Measurements from ENCODE around the gene FBXW4. TPM values are rescaled to one million over a fixed set of nuclear protein-coding genes. Genes with fewer than 3 reads are reported as not detected.

Gene FBXW4
- total and polyA plus RNA-seq, 10 of the 15 experiments (the other 5 are each of a cell fraction or from before 2014, with no cell fraction given) = 5.7 to 42.0 (median 27.5) TPM

- TF ChIP-seq, protein P1, sequence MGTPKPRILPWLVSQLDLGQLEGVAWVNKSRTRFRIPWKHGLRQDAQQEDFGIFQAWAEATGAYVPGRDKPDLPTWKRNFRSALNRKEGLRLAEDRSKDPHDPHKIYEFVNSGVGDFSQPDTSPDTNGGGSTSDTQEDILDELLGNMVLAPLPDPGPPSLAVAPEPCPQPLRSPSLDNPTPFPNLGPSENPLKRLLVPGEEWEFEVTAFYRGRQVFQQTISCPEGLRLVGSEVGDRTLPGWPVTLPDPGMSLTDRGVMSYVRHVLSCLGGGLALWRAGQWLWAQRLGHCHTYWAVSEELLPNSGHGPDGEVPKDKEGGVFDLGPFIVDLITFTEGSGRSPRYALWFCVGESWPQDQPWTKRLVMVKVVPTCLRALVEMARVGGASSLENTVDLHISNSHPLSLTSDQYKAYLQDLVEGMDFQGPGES (IDR thresholded peaks at IDR 0.05) = no peak
Measured at GRCh38 chr10:101704331-101704730, 9.4 kb upstream of the FBXW4 start (continued).

DNA sequence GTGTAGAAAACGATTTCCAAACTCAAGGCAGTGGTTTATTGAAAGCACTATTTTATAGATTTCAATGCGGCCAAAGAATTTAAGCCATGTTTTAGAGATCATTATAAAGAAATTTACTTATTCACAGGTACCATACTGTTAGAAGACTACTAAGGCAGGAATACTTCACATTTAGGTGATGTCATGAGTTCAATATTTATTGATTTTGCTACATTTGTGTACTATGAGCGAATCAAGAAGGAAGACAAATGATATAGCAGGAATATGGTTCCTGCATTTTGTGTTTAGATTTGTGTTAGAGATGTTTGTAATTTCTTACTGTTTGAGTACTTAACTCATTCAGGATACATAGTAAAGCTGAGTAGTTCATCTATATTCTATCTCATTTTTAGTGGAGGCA, 1.7 kb upstream of the FBXW4 start:
- H3K9ac ChIP-seq (ENCODE audit: control insufficient read depth, insufficient read depth, low read length) = no peak overlapping the region

More for the DNA sequence above, 1.7 kb upstream of the FBXW4 start:
- WGBS (ENCODE audit: insufficient coverage, insufficient replicate concordance, low lambda C conversion rate, missing lambda C conversion rate) = 80% methylated on average over 3 of the region's 3 CpGs
- Histone ChIP-seq H2AFZ (ENCODE audit: control insufficient read depth, low read depth, low read length) (no peak overlapping the region), H3K4me2 (ENCODE audit: control insufficient read depth, insufficient read depth) (no peak overlapping the region; the same call in 1 of the 2 replicates), H3K27me3 (replicated peaks in 1 of 2; ENCODE audit: control insufficient read depth in 2 of 2, insufficient read depth in 2 of 2, low read length in 1 of 2) (no peaks in the 10 kb centered on the region), H3K27ac (ENCODE audit: control insufficient read depth, insufficient read depth) (no peak overlapping the region), H3K4me3 (no peak overlapping the region), H3K79me2 (ENCODE audit: control insufficient read depth, insufficient read depth, low read length) (peaks cover 49% of the 10 kb centered on the region), H3K9me3 (replicated peaks; ENCODE audit: control insufficient read depth, insufficient read depth, low read length) (no peaks in the 10 kb centered on the region), H3K36me3 (ENCODE audit: control insufficient read depth in 2 of 2, insufficient read depth in 2 of 2, low read length in 1 of 2) (no peaks in the 10 kb centered on the region), H4K20me1 (ENCODE audit: control insufficient read depth, insufficient read depth) (no peaks in the 10 kb centered on the region), H3K4me1 (ENCODE audit: control insufficient read depth, insufficient read depth, low read length) (peaks cover 6% of the 10 kb centered on the region)
- no TSS peak for BruUV-seq (replicated peaks)
- POLR2A ChIA-PET = no interaction called here
- ATAC-seq (no peak), FAIRE-seq (no peak), DNase-seq (ENCODE audit: low read depth, low spot score) (no peak)
- intact Hi-C loops (cut with micrococcal nuclease; ENCODE audit: unreplicated experiment) (no loop called here), in situ Hi-C loops (cut with MboI) (no loop called here)
- TF ChIP-seq TAF1 (IDR thresholded peaks at IDR 0.05; ENCODE audit: borderline replicate concordance, low read depth, low read length) = no peak
- TF ChIP-seq POLR2AphosphoS5 (IDR thresholded peaks at IDR 0.05; ENCODE audit: low read length) = no peak
- TF ChIP-seq RBBP5 (conservative IDR thresholded peaks at IDR 0.05) = no peak
- TF ChIP-seq, protein P2, sequence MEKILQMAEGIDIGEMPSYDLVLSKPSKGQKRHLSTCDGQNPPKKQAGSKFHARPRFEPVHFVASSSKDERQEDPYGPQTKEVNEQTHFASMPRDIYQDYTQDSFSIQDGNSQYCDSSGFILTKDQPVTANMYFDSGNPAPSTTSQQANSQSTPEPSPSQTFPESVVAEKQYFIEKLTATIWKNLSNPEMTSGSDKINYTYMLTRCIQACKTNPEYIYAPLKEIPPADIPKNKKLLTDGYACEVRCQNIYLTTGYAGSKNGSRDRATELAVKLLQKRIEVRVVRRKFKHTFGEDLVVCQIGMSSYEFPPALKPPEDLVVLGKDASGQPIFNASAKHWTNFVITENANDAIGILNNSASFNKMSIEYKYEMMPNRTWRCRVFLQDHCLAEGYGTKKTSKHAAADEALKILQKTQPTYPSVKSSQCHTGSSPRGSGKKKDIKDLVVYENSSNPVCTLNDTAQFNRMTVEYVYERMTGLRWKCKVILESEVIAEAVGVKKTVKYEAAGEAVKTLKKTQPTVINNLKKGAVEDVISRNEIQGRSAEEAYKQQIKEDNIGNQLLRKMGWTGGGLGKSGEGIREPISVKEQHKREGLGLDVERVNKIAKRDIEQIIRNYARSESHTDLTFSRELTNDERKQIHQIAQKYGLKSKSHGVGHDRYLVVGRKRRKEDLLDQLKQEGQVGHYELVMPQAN (conservative IDR thresholded peaks at IDR 0.05) = no peak
- no peak for TF ChIP-seq STAT1 (conservative IDR thresholded peaks at IDR 0.05)
- no peak for TF ChIP-seq CBX5 (IDR thresholded peaks at IDR 0.05; ENCODE audit: low read depth)
- no peak for TF ChIP-seq BACH1 (IDR thresholded peaks at IDR 0.05; ENCODE audit: borderline replicate concordance)
- TF ChIP-seq ZNF622 (IDR thresholded peaks at IDR 0.05) = no peak
- TF ChIP-seq MYB (IDR thresholded peaks at IDR 0.05; ENCODE audit: borderline replicate concordance, low read depth, low read length) = no peak
- TF ChIP-seq KAT2A (conservative IDR thresholded peaks at IDR 0.05; ENCODE audit: control insufficient read depth, low read depth, low read length) = no peak
- TF ChIP-seq, protein P3, sequence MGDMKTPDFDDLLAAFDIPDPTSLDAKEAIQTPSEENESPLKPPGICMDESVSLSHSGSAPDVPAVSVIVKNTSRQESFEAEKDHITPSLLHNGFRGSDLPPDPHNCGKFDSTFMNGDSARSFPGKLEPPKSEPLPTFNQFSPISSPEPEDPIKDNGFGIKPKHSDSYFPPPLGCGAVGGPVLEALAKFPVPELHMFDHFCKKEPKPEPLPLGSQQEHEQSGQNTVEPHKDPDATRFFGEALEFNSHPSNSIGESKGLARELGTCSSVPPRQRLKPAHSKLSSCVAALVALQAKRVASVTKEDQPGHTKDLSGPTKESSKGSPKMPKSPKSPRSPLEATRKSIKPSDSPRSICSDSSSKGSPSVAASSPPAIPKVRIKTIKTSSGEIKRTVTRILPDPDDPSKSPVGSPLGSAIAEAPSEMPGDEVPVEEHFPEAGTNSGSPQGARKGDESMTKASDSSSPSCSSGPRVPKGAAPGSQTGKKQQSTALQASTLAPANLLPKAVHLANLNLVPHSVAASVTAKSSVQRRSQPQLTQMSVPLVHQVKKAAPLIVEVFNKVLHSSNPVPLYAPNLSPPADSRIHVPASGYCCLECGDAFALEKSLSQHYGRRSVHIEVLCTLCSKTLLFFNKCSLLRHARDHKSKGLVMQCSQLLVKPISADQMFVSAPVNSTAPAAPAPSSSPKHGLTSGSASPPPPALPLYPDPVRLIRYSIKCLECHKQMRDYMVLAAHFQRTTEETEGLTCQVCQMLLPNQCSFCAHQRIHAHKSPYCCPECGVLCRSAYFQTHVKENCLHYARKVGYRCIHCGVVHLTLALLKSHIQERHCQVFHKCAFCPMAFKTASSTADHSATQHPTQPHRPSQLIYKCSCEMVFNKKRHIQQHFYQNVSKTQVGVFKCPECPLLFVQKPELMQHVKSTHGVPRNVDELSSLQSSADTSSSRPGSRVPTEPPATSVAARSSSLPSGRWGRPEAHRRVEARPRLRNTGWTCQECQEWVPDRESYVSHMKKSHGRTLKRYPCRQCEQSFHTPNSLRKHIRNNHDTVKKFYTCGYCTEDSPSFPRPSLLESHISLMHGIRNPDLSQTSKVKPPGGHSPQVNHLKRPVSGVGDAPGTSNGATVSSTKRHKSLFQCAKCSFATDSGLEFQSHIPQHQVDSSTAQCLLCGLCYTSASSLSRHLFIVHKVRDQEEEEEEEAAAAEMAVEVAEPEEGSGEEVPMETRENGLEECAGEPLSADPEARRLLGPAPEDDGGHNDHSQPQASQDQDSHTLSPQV (IDR thresholded peaks at IDR 0.05) = no peak
- TF ChIP-seq ZSCAN29 (IDR thresholded peaks at IDR 0.05) = no peak
- TF ChIP-seq, protein P4, sequence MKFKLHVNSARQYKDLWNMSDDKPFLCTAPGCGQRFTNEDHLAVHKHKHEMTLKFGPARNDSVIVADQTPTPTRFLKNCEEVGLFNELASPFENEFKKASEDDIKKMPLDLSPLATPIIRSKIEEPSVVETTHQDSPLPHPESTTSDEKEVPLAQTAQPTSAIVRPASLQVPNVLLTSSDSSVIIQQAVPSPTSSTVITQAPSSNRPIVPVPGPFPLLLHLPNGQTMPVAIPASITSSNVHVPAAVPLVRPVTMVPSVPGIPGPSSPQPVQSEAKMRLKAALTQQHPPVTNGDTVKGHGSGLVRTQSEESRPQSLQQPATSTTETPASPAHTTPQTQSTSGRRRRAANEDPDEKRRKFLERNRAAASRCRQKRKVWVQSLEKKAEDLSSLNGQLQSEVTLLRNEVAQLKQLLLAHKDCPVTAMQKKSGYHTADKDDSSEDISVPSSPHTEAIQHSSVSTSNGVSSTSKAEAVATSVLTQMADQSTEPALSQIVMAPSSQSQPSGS (IDR thresholded peaks at IDR 0.05; ENCODE audit: low read length) = no peak
- no peak for TF ChIP-seq ESRRA (IDR thresholded peaks at IDR 0.05; ENCODE audit: low read length)
- TF ChIP-seq ZNF217 (IDR thresholded peaks at IDR 0.05) = no peak
- RAD21 ChIA-PET (ENCODE audit: unreplicated experiment) = no interaction called here
- SMC1A ChIA-PET (ENCODE audit: uncharacterized antibody, unreplicated experiment) = no interaction called here
- CTCF ChIA-PET = no interaction called here

All from GM12878 (cell line).